ENCODE measurements around the gene BACH2. TPM values are rescaled to one million over a fixed set of nuclear protein-coding genes. Genes with fewer than 3 reads are reported as not detected.

Gene BACH2
- polyA plus RNA-seq, 1 donor from 2014 or later: 45.5 TPM

- H3K27ac ChIP-seq (ENCODE audit: low read length): no peak overlapping the region
- H3F3A ChIP-seq (ENCODE audit: insufficient read depth, low read length, poor library complexity, severe bottlenecking): no peaks in the 10 kb centered on the region
- no peak overlapping the region for H3K4me2 ChIP-seq (ENCODE audit: low read length)
- no peaks in the 10 kb centered on the region for H3K9me2 ChIP-seq (ENCODE audit: insufficient read depth, low read length)
- no peak overlapping the region for H3K9ac ChIP-seq (ENCODE audit: low read length)
- no peak overlapping the region for H3K4me3 ChIP-seq (ENCODE audit: low read length)
- no peaks in the 10 kb centered on the region for H4K20me1 ChIP-seq (ENCODE audit: insufficient read depth)
- H2AFZ ChIP-seq (ENCODE audit: low read depth, low read length): no peak overlapping the region
- H3K9me3 ChIP-seq (ENCODE audit: low read length): no peaks in the 10 kb centered on the region
- TF ChIP-seq, protein P1, sequence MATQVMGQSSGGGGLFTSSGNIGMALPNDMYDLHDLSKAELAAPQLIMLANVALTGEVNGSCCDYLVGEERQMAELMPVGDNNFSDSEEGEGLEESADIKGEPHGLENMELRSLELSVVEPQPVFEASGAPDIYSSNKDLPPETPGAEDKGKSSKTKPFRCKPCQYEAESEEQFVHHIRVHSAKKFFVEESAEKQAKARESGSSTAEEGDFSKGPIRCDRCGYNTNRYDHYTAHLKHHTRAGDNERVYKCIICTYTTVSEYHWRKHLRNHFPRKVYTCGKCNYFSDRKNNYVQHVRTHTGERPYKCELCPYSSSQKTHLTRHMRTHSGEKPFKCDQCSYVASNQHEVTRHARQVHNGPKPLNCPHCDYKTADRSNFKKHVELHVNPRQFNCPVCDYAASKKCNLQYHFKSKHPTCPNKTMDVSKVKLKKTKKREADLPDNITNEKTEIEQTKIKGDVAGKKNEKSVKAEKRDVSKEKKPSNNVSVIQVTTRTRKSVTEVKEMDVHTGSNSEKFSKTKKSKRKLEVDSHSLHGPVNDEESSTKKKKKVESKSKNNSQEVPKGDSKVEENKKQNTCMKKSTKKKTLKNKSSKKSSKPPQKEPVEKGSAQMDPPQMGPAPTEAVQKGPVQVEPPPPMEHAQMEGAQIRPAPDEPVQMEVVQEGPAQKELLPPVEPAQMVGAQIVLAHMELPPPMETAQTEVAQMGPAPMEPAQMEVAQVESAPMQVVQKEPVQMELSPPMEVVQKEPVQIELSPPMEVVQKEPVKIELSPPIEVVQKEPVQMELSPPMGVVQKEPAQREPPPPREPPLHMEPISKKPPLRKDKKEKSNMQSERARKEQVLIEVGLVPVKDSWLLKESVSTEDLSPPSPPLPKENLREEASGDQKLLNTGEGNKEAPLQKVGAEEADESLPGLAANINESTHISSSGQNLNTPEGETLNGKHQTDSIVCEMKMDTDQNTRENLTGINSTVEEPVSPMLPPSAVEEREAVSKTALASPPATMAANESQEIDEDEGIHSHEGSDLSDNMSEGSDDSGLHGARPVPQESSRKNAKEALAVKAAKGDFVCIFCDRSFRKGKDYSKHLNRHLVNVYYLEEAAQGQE (IDR thresholded peaks at IDR 0.05; ENCODE audit: borderline replicate concordance): no peak
- TF ChIP-seq CTCF (IDR thresholded peaks at IDR 0.05; ENCODE audit: poor library complexity, severe bottlenecking): no peak
- H3K27me3 ChIP-seq (ENCODE audit: insufficient read depth, low read depth, low read length): no peaks in the 10 kb centered on the region
- peaks cover 20% of the 10 kb centered on the region for H3K79me2 ChIP-seq (replicated peaks; ENCODE audit: insufficient read depth, low read length)
- no peaks in the 10 kb centered on the region for H3K36me3 ChIP-seq (ENCODE audit: insufficient read depth, low read length)
Measured at GRCh38 chr6:90095145-90095544, 201.5 kb downstream of the BACH2 start.

DNA sequence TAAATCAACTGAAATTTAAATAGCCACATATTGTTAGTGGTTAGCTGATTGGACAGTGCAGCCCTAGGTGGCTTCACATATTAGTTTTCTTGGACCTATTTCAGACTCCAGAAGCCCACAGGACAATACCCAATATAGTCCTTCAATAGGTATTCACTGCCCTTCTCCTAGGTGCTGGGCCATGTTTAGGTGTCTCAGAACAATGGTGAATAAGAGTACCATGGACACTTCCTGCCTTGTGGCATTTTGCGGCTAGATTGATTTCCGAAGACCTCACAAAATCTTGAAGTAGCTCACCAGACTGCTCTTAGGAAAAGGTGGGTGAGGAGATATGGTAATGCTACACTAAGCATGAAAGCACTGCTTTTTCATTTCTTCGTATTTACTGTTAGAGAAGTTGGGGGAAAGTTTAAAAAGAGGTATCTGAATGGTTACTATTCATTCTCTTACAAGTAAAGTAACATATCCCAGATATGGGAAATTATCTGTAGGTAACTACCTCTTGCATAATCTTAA, 203.0 kb downstream of the BACH2 start:
- Histone ChIP-seq H3K27me3 (ENCODE audit: insufficient read depth, low read depth, low read length) (no peaks in the 10 kb centered on the region), H3F3A (ENCODE audit: insufficient read depth, low read length, poor library complexity, severe bottlenecking) (no peaks in the 10 kb centered on the region), H3K4me3 (ENCODE audit: low read length) (no peak overlapping the region), H3K9me2 (ENCODE audit: insufficient read depth, low read length) (no peaks in the 10 kb centered on the region), H2AFZ (ENCODE audit: low read depth, low read length) (no peak overlapping the region), H3K9ac (ENCODE audit: low read length) (no peak overlapping the region), H3K36me3 (ENCODE audit: insufficient read depth, low read length) (no peaks in the 10 kb centered on the region), H3K79me2 (replicated peaks; ENCODE audit: insufficient read depth, low read length) (peaks cover 20% of the 10 kb centered on the region), H3K27ac (ENCODE audit: low read length) (no peak overlapping the region), H4K20me1 (ENCODE audit: insufficient read depth) (no peaks in the 10 kb centered on the region), H3K4me2 (ENCODE audit: low read length) (no peak overlapping the region), H3K9me3 (ENCODE audit: low read length) (no peaks in the 10 kb centered on the region)
- TF ChIP-seq MXI1 (conservative IDR thresholded peaks at IDR 0.05; ENCODE audit: poor library complexity, severe bottlenecking) (no peak), EP300 (conservative IDR thresholded peaks at IDR 0.05; ENCODE audit: poor library complexity, severe bottlenecking) (no peak), SMC3 (conservative IDR thresholded peaks at IDR 0.05; ENCODE audit: poor library complexity) (no peak), TAF1 (IDR thresholded peaks at IDR 0.05; ENCODE audit: low read depth) (no peak), CTCF (IDR thresholded peaks at IDR 0.05; ENCODE audit: poor library complexity, severe bottlenecking) (no peak), RAD21 (conservative IDR thresholded peaks at IDR 0.05) (no peak), EZH2 (IDR thresholded peaks at IDR 0.05; ENCODE audit: borderline replicate concordance, insufficient read depth, low read length, poor library complexity, severe bottlenecking) (no peak), POLR2AphosphoS5 (IDR thresholded peaks at IDR 0.05) (no peak)
- TF ChIP-seq, protein P1 (IDR thresholded peaks at IDR 0.05; ENCODE audit: borderline replicate concordance): no peak
